CD14-positive monocyte (primary cell): Measurements from ENCODE around the gene RASAL2. TPM values are rescaled to one million over a fixed set of nuclear protein-coding genes. Genes with fewer than 3 reads are reported as not detected.

Source experiments
- DNase-seq, 3 donors: peaks; one replicate each; pipeline ENCODE4 v3.0.0-alpha.2; 2011 to 2022
- H2AFZ ChIP-seq: 2 replicates; pipeline ENCODE4 v1.6.0; 2012; ENCODE audit warnings: mild to moderate bottlenecking, low read depth, low read length, inconsistent platforms; ENCODE audit not compliant: insufficient read depth, poor library complexity, severe bottlenecking
- H3K27ac ChIP-seq, 2 donors: 1 replicate in 1 of 2; 2 replicates in 1 of 2; pipeline ENCODE4 v1.5.1; 2012 to 2013; ENCODE audit warnings: low read length in 2 of 2, control low read depth in 1 of 2, inconsistent platforms in 1 of 2, low read depth in 1 of 2, mild to moderate bottlenecking in 1 of 2
- H3K27me3 ChIP-seq, 2 donors: one replicate each; pipeline versions ENCODE4 v1.6.0 to v1.6.1; 2011 to 2013; ENCODE audit warnings: low read length in 2 of 2; ENCODE audit not compliant: control insufficient read depth in 2 of 2, insufficient read depth in 2 of 2
- H3K36me3 ChIP-seq, 2 donors: replicated peaks in 1 of 2; 1 replicate in 1 of 2; 2 replicates in 1 of 2; pipeline versions ENCODE4 v1.5.1 to v1.6.1; 2012 to 2013; ENCODE audit warnings: low read length in 2 of 2, control low read depth in 1 of 2, inconsistent platforms in 1 of 2, mild to moderate bottlenecking in 1 of 2; ENCODE audit not compliant: insufficient read depth in 2 of 2, control insufficient read depth in 1 of 2
- H3K4me1 ChIP-seq, 2 donors: 1 replicate in 1 of 2; 2 replicates in 1 of 2; pipeline versions ENCODE4 v1.5.1 to v1.6.1; 2012 to 2013; ENCODE audit warnings: low read length in 2 of 2, control low read depth in 1 of 2, inconsistent platforms in 1 of 2, mild to moderate bottlenecking in 1 of 2, moderate library complexity in 1 of 2; ENCODE audit not compliant: insufficient read depth in 2 of 2, control insufficient read depth in 1 of 2
- H3K4me2 ChIP-seq: replicated peaks from 2 replicates; pipeline ENCODE3; 2012; ENCODE audit warnings: low read length, moderate library complexity, mild to moderate bottlenecking; ENCODE audit not compliant: poor library complexity, severe bottlenecking; ENCODE audit errors: extremely low read depth
- H3K4me3 ChIP-seq, 3 experiments: fragments of 200-600 bp in 1 of 3; sonication (generic) in 1 of 3; replicated peaks in 1 of 3; 1 replicate in 2 of 3; 2 replicates in 1 of 3; pipeline ENCODE4 v1.5.1; 2011 to 2013; ENCODE audit warnings: low read length in 3 of 3, mild to moderate bottlenecking in 3 of 3, control low read depth in 2 of 3, low read depth in 2 of 3, inconsistent platforms in 1 of 3, moderate library complexity in 1 of 3
- H3K79me2 ChIP-seq: 2 replicates; pipeline ENCODE4 v1.6.0; 2012; ENCODE audit warnings: mild to moderate bottlenecking, control low read depth, inconsistent platforms, low read length, moderate library complexity; ENCODE audit not compliant: insufficient read depth
- H3K9ac ChIP-seq: 2 replicates; pipeline ENCODE4 v1.6.0; 2017; ENCODE audit warnings: low read length, mild to moderate bottlenecking; ENCODE audit not compliant: insufficient read depth, poor library complexity, severe bottlenecking
- H3K9me3 ChIP-seq, 2 donors: replicated peaks in 1 of 2; 1 replicate in 1 of 2; 2 replicates in 1 of 2; pipeline versions ENCODE4 v1.5.1 to v1.6.1; 2012 to 2013; ENCODE audit warnings: low read length in 2 of 2, control low read depth in 1 of 2; ENCODE audit not compliant: control insufficient read depth in 1 of 2, insufficient read depth in 1 of 2
- H4K20me1 ChIP-seq: 2 replicates; pipeline ENCODE4 v1.6.0; 2012; ENCODE audit warnings: mild to moderate bottlenecking, low read length, control low read depth, moderate library complexity; ENCODE audit not compliant: insufficient read depth
- H3K27ac Mint-ChIP-seq, 7 donors: one replicate each; pipeline ENCODE4 v1.8.0; 2020; ENCODE audit warnings: mild to moderate bottlenecking in 7 of 7, mixed read lengths in 7 of 7, moderate library complexity in 6 of 7, inconsistent platforms in 2 of 7
- H3K27me3 Mint-ChIP-seq, 3 donors: one replicate each; pipeline ENCODE4 v1.8.0; 2021 to 2022; ENCODE audit warnings: low read depth in 3 of 3, mild to moderate bottlenecking in 3 of 3, mixed read lengths in 3 of 3, moderate library complexity in 3 of 3, inconsistent platforms in 1 of 3
- H3K36me3 Mint-ChIP-seq, 2 donors: one replicate each; pipeline ENCODE4 v1.8.0; 2020; ENCODE audit warnings: mixed read lengths in 2 of 2, inconsistent platforms in 1 of 2, mild to moderate bottlenecking in 1 of 2
- H3K4me1 Mint-ChIP-seq: one replicate; pipeline ENCODE4 v1.8.0; 2020; ENCODE audit warnings: mild to moderate bottlenecking, mixed read lengths
- H3K4me3 Mint-ChIP-seq, 2 donors: one replicate each; pipeline ENCODE4 v1.8.0; 2020; ENCODE audit warnings: mild to moderate bottlenecking in 2 of 2, mixed read lengths in 2 of 2, moderate library complexity in 1 of 2
- H3K9me3 Mint-ChIP-seq, 7 donors: one replicate each; pipeline ENCODE4 v1.8.0; 2020 to 2022; ENCODE audit warnings: mixed read lengths in 7 of 7, mild to moderate bottlenecking in 6 of 7, moderate library complexity in 6 of 7, inconsistent platforms in 2 of 7
- WGBS: methylation state at CpG from one replicate; pipeline ENCODE4 v1.1.5; 2013; ENCODE audit warnings: missing lambda C conversion rate; ENCODE audit not compliant: insufficient coverage; 5-methylcytosine and 5-hydroxymethylcytosine counted together
- intact Hi-C, 2 donors: fragments of 100-400 bp; cut with micrococcal nuclease; formaldehyde crosslinking; loops; one replicate each; pipeline versions ENCODE4 v1.15.0 to v1.15.1; 2023
- polyA plus RNA-seq, 3 donors: library from polyadenylated mRNA; depleted of rRNA in 1 of 3; unstranded in 2 of 3; stranded (reverse) in 1 of 3; fragments of 300-500 nt in 2 of 3; fragments of >200 nt in 1 of 3; fragmentation: Illumina TruSeq in 2 of 3; gene quantifications; 1 replicate in 2 of 3; 2 replicates in 1 of 3; pipeline ENCODE4 v1.2.3, GENCODE V29; 2012 to 2021
- TF ChIP-seq, protein P1 (sequence below): fragments of 200-600 bp; IDR thresholded peaks from one replicate; pipeline ENCODE4 v1.8.0; 2022; ENCODE audit warnings: antibody characterized with exemption, mild to moderate bottlenecking

RASAL2 gene
- polyA plus RNA-seq, 3 donors, result 0.15 to 1.00 (median 0.63) TPM

DNA sequence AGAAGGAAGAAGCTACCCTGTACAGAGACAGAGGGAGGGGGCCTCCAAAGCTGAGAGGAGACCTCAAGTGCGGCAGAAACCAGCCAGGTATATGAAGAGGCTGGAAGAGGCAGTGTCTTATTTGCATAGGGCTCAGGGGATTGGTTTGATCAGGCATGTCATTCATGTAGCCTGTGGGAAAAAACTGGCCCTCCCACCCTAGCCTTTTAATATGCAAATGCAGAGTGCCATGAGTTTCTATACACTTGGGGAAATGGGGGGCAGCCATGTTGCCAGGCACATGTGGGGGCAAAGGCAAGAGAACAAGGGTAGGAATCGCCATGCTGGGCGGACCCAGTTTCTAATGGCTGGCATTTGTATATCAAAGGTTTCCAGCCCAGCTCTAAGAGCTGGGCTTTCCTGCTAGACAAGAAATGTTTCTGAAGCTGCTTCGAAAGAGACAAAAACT is 172.7 kb downstream of the RASAL2 start:
- no peak overlapping the region for H3K27ac ChIP-seq
- H3K27me3 ChIP-seq, result no peaks in the 10 kb centered on the region
- peaks cover 0 to 2% of the 10 kb centered on the region in 2 donors for H3K4me1 ChIP-seq
- Mint-ChIP-seq H3K27me3 (peaks cover 0 to 3% (median 2%) of the 10 kb centered on the region in 3 donors), H3K36me3 (no peaks in the 10 kb centered on the region), H3K9me3 (peaks cover 0 to 8% (median 0%) of the 10 kb centered on the region in 7 donors), H3K4me1 (peaks cover 6% of the 10 kb centered on the region), H3K27ac (peak overlapping the region in 1 of 7 donors; percentile 54), H3K4me3 (no peak overlapping the region)
- no peak overlapping the region for H3K4me2 ChIP-seq
- intact Hi-C loops, result no loop called here
- no peak for DNase-seq
- no peaks in the 10 kb centered on the region for H3K79me2 ChIP-seq
- H4K20me1 ChIP-seq, result no peaks in the 10 kb centered on the region
- H3K9ac ChIP-seq, result no peak overlapping the region
- TF ChIP-seq, protein P1, sequence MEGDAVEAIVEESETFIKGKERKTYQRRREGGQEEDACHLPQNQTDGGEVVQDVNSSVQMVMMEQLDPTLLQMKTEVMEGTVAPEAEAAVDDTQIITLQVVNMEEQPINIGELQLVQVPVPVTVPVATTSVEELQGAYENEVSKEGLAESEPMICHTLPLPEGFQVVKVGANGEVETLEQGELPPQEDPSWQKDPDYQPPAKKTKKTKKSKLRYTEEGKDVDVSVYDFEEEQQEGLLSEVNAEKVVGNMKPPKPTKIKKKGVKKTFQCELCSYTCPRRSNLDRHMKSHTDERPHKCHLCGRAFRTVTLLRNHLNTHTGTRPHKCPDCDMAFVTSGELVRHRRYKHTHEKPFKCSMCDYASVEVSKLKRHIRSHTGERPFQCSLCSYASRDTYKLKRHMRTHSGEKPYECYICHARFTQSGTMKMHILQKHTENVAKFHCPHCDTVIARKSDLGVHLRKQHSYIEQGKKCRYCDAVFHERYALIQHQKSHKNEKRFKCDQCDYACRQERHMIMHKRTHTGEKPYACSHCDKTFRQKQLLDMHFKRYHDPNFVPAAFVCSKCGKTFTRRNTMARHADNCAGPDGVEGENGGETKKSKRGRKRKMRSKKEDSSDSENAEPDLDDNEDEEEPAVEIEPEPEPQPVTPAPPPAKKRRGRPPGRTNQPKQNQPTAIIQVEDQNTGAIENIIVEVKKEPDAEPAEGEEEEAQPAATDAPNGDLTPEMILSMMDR, result no peak
- no peak overlapping the region for H2AFZ ChIP-seq
- 100% methylated on average over 2 of the region's 4 CpGs for WGBS
- no peaks in the 10 kb centered on the region for H3K36me3 ChIP-seq
- no peaks in the 10 kb centered on the region for H3K9me3 ChIP-seq
- no peak overlapping the region for H3K4me3 ChIP-seq

DNA sequence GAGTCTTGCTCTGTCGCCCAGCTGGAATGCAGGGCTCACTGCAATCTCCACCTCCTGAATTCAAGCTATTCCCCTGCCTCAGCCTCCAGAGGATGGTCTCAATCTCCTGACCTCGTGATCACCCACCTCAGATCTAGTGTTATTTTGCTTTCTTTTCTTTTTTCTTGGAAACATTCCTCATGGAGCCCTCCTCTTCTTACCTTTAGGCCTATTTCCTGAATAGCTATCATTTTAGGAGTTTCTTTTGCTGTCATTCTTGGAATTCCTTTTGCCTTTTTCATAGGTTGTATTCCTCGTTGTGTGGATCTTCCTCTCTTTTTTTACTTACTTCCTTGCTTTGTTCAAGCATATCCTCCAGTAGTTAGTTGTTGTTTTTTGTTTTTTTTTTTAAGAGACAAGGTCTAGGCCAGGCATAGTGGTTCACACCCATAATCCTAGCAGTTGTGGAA is 173.8 kb downstream of the RASAL2 start:
- no peaks in the 10 kb centered on the region for H3K79me2 ChIP-seq
- H3K27ac ChIP-seq, result no peak overlapping the region
- no peak overlapping the region for H3K9ac ChIP-seq
- peaks cover 0 to 2% of the 10 kb centered on the region in 2 donors for H3K4me1 ChIP-seq
- no peaks in the 10 kb centered on the region for H4K20me1 ChIP-seq
- no peak for DNase-seq
- intact Hi-C loops, result no loop called here
- Mint-ChIP-seq H3K27ac (peak overlapping the region in 1 of 7 donors; percentile 11), H3K27me3 (peaks cover 0 to 3% (median 2%) of the 10 kb centered on the region in 3 donors), H3K4me3 (no peak overlapping the region), H3K4me1 (peaks cover 10% of the 10 kb centered on the region), H3K9me3 (peaks cover 0 to 8% (median 0%) of the 10 kb centered on the region in 7 donors), H3K36me3 (no peaks in the 10 kb centered on the region)
- H3K27me3 ChIP-seq, result no peaks in the 10 kb centered on the region
- no peak overlapping the region for H3K4me3 ChIP-seq
- TF ChIP-seq, protein P1, result no peak
- H3K9me3 ChIP-seq, result no peaks in the 10 kb centered on the region
- H3K36me3 ChIP-seq, result no peaks in the 10 kb centered on the region
- H2AFZ ChIP-seq, result no peak overlapping the region
- WGBS, result no CpG with 5 or more reads among the region's 3 CpGs
- no peak overlapping the region for H3K4me2 ChIP-seq
